Type B pancreatic cell (in vitro differentiated cells): ENCODE data around the gene FIG4. TPM values are rescaled to one million over a fixed set of nuclear protein-coding genes. Genes with fewer than 3 reads are reported as not detected.
"Not testable (repeated sequence)": the region's sequence is repeated elsewhere in the genome, so short reads cannot be mapped to it uniquely, and the experiment has no call there.

Source experiments
- DNase-seq: peaks from one replicate; pipeline ENCODE4 v3.0.0; 2021; ENCODE audit warnings: mixed read lengths; ENCODE audit not compliant: unreplicated experiment; ENCODE audit errors: extremely low spot score
- H3K27ac Mint-ChIP-seq: 2 replicates; pipeline ENCODE4 v1.8.0; 2021; ENCODE audit warnings: mild to moderate bottlenecking, mixed read lengths
- H3K27me3 Mint-ChIP-seq: 2 replicates; pipeline ENCODE4 v1.8.0; 2021; ENCODE audit warnings: mixed read lengths
- H3K36me3 Mint-ChIP-seq: 2 replicates; pipeline ENCODE4 v1.8.0; 2021; ENCODE audit warnings: mixed read lengths
- H3K4me1 Mint-ChIP-seq: one replicate; pipeline ENCODE4 v1.8.0; 2021; ENCODE audit warnings: mixed read lengths; ENCODE audit not compliant: unreplicated experiment
- H3K4me3 Mint-ChIP-seq: 2 replicates; pipeline ENCODE4 v1.8.0; 2021; ENCODE audit warnings: mild to moderate bottlenecking, mixed read lengths
- H3K9me3 Mint-ChIP-seq: 2 replicates; pipeline ENCODE4 v1.8.0; 2021; ENCODE audit warnings: mixed read lengths
- CTCF ChIP-seq: fragments of 200-600 bp; sonication (generic); conservative IDR thresholded peaks from 2 replicates; pipeline ENCODE4 v1.5.0; 2021; ENCODE audit warnings: antibody characterized with exemption, mild to moderate bottlenecking
- total RNA-seq: library from RNA; stranded (reverse); gene quantifications from 2 replicates; pipeline ENCODE4 v1.2.1, GENCODE V29; 2021; ENCODE audit warnings: low replicate concordance

The FIG4 gene
- total RNA-seq, 1 donor from 2014 or later, result 15.4 TPM

- H3K9me3 Mint-ChIP-seq, result peaks cover 5% of the 10 kb centered on the region
- H3K27me3 Mint-ChIP-seq, result no peaks in the 10 kb centered on the region
- H3K36me3 Mint-ChIP-seq, result no peaks in the 10 kb centered on the region
- DNase-seq, result no peak
- TF ChIP-seq CTCF, result no peak
- no peaks in the 10 kb centered on the region for H3K4me1 Mint-ChIP-seq
- no peak overlapping the region for H3K27ac Mint-ChIP-seq
- H3K4me3 Mint-ChIP-seq, result no peak overlapping the region
Measured at GRCh38 chr6:109852713-109853112, 161.6 kb downstream of the FIG4 start.

DNA sequence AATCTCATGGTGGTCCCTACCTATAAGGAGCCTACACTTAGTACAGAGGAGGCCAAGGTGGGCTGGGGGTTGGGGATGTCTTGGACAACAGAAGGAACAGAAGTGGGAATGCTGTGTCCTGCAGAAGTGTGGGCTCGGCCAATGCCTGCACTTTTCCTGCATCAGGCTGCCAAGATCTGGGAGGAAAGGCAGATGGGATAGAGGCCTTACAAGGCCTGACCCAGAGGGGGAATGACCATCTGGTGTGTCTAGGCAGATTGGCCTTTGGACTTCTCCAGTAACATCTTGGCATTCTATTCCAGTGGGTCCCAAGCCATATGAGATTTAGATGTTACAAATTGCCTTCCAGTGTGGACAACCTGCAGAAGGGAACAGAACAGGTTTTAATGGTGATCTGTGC, 162.3 kb downstream of the FIG4 start:
- Mint-ChIP-seq H3K4me3 (no peak overlapping the region), H3K27me3 (no peaks in the 10 kb centered on the region), H3K36me3 (no peaks in the 10 kb centered on the region), H3K27ac (no peak overlapping the region), H3K4me1 (no peaks in the 10 kb centered on the region), H3K9me3 (peaks cover 5% of the 10 kb centered on the region)
- DNase-seq, result no peak
- no peak for TF ChIP-seq CTCF

DNA sequence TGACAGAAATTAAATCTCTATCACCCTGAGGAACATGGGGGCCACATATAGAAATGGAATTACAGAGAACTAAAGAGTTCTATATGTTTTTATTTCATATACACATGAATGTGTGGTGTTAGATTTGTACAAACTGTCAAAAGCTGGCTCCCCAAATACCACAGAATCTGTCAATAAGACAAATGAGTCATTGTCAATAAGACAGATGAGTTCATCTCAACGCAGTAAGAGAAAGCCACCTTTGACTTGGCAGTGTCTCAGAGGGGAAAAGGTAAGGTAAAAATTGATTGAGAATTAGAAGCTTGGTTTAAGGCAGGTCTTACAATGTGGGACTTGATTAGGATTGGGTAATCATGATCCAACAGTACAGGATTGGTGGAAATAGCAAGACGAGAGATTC, 162.9 kb downstream of the FIG4 start:
- no peaks in the 10 kb centered on the region for H3K36me3 Mint-ChIP-seq
- H3K9me3 Mint-ChIP-seq, result peaks cover 5% of the 10 kb centered on the region
- TF ChIP-seq CTCF, result no peak
- H3K4me1 Mint-ChIP-seq, result no peaks in the 10 kb centered on the region
- H3K27me3 Mint-ChIP-seq, result no peaks in the 10 kb centered on the region
- H3K27ac Mint-ChIP-seq, result no peak overlapping the region
- DNase-seq, result no peak
- no peak overlapping the region for H3K4me3 Mint-ChIP-seq

GRCh38 chr6:109854541-109855308, 163.6 kb downstream of the FIG4 start:
- Mint-ChIP-seq H3K36me3 (no peaks in the 10 kb centered on the region), H3K27ac (no peak overlapping the region), H3K4me1 (no peaks in the 10 kb centered on the region), H3K4me3 (no peak overlapping the region), H3K9me3 (peaks cover 5% of the 10 kb centered on the region), H3K27me3 (no peaks in the 10 kb centered on the region)
- no peak for TF ChIP-seq CTCF
- DNase-seq, result no peak

GRCh38 chr6:109855476-109856040, 164.5 kb downstream of the FIG4 start:
- H3K27ac Mint-ChIP-seq, H3K4me3 Mint-ChIP-seq, H3K4me1 Mint-ChIP-seq, H3K36me3 Mint-ChIP-seq, H3K9me3 Mint-ChIP-seq, DNase-seq, H3K27me3 Mint-ChIP-seq: not testable (repeated sequence)

DNA sequence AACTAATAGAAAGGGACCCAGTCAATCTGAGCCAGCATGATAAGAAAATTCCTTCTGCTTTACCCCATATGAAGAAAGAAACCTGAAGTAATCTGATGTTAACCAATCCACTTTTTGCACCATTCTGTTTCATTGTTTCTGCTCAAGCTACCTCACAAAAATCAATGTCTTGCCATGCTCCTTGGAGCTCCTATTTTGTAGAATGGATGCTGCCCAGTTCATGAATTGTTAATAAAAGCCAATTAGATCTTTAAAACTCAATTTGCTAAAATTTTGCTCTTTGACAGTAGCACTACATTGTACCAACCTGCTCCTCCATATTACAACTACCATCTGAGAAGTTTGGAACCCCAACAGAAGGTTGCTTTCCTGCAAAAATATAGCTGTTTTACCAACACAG, 170.8 kb downstream of the FIG4 start:
- no peak for TF ChIP-seq CTCF
- H3K4me3 Mint-ChIP-seq, result no peak overlapping the region
- H3K36me3 Mint-ChIP-seq, result no peaks in the 10 kb centered on the region
- H3K27me3 Mint-ChIP-seq, result no peaks in the 10 kb centered on the region
- H3K9me3 Mint-ChIP-seq, result peaks cover 10% of the 10 kb centered on the region
- H3K27ac Mint-ChIP-seq, result no peak overlapping the region
- H3K4me1 Mint-ChIP-seq, result peaks cover 1% of the 10 kb centered on the region
- no peak for DNase-seq
